Measurements from ENCODE around the gene FAM53B.

GRCh38 chr10:124579011-124579399 lies 165.2 kb downstream of the FAM53B start:
- TF ChIP-seq CTCF (conservative IDR thresholded peaks at IDR 0.05), result no peak
- TF ChIP-seq EZH2 (IDR thresholded peaks at IDR 0.05; ENCODE audit: low read depth), result no peak
